Measurements from ENCODE around the gene NFAT5. TPM values are rescaled to one million over a fixed set of nuclear protein-coding genes. Genes with fewer than 3 reads are reported as not detected.
"Not testable (repeated sequence)": the region's sequence is repeated elsewhere in the genome, so short reads cannot be mapped to it uniquely, and the experiment has no call there.

The NFAT5 gene
- total RNA-seq, 1 donor from 2014 or later = 25.6 TPM

GRCh38 chr16:69579783-69580481, 14.2 kb downstream of the NFAT5 start:
- DNase-seq (ENCODE audit: low read depth, low spot score) = no peak
- Mint-ChIP-seq H3K4me3 (no peak overlapping the region), H3K27ac (ENCODE audit: unreplicated experiment) (no peak overlapping the region), H3K36me3 (ENCODE audit: low read depth) (peaks cover 4% of the 10 kb centered on the region), H3K4me1 (no peaks in the 10 kb centered on the region), H3K27me3 (ENCODE audit: low read depth) (no peaks in the 10 kb centered on the region), H3K9me3 (no peaks in the 10 kb centered on the region)
- TF ChIP-seq CTCF (conservative IDR thresholded peaks at IDR 0.05) = no peak

- Mint-ChIP-seq H3K4me1 (no peaks in the 10 kb centered on the region), H3K4me3 (no peak overlapping the region), H3K27ac (ENCODE audit: unreplicated experiment) (no peak overlapping the region), H3K27me3 (ENCODE audit: low read depth) (no peaks in the 10 kb centered on the region), H3K9me3 (no peaks in the 10 kb centered on the region), H3K36me3 (ENCODE audit: low read depth) (peaks cover 4% of the 10 kb centered on the region)
- DNase-seq (ENCODE audit: low read depth, low spot score) = no peak
- TF ChIP-seq CTCF (conservative IDR thresholded peaks at IDR 0.05) = no peak
These were observed 15.5 kb downstream of the NFAT5 start for GRCh38 chr16:69581297-69581696.

- H3K36me3 Mint-ChIP-seq (ENCODE audit: low read depth); H3K4me3 Mint-ChIP-seq; H3K4me1 Mint-ChIP-seq; DNase-seq (ENCODE audit: low read depth, low spot score); H3K27me3 Mint-ChIP-seq (ENCODE audit: low read depth); H3K27ac Mint-ChIP-seq (ENCODE audit: unreplicated experiment); H3K9me3 Mint-ChIP-seq: not testable (repeated sequence)
These were observed 18.7 kb downstream of the NFAT5 start for GRCh38 chr16:69584493-69584892.

GRCh38 chr16:69589434-69590269, 23.9 kb downstream of the NFAT5 start:
- no peaks in the 10 kb centered on the region for H3K9me3 Mint-ChIP-seq
- DNase-seq (ENCODE audit: low read depth, low spot score) = no peak
- no peaks in the 10 kb centered on the region for H3K36me3 Mint-ChIP-seq (ENCODE audit: low read depth)
- H3K4me1 Mint-ChIP-seq = no peaks in the 10 kb centered on the region
- no peak for TF ChIP-seq CTCF (conservative IDR thresholded peaks at IDR 0.05)
- H3K27ac Mint-ChIP-seq (ENCODE audit: unreplicated experiment) = no peak overlapping the region
- H3K4me3 Mint-ChIP-seq = no peak overlapping the region
- H3K27me3 Mint-ChIP-seq (ENCODE audit: low read depth) = no peaks in the 10 kb centered on the region

GRCh38 chr16:69590590-69590989, 24.8 kb downstream of the NFAT5 start:
- H3K4me3 Mint-ChIP-seq = no peak overlapping the region
- no peak for TF ChIP-seq CTCF (conservative IDR thresholded peaks at IDR 0.05)
- H3K9me3 Mint-ChIP-seq = no peaks in the 10 kb centered on the region
- no peaks in the 10 kb centered on the region for H3K36me3 Mint-ChIP-seq (ENCODE audit: low read depth)
- DNase-seq (ENCODE audit: low read depth, low spot score) = no peak
- no peaks in the 10 kb centered on the region for H3K4me1 Mint-ChIP-seq
- no peak overlapping the region for H3K27ac Mint-ChIP-seq (ENCODE audit: unreplicated experiment)
- H3K27me3 Mint-ChIP-seq (ENCODE audit: low read depth) = no peaks in the 10 kb centered on the region

- Mint-ChIP-seq H3K36me3 (ENCODE audit: low read depth) (no peaks in the 10 kb centered on the region), H3K27me3 (ENCODE audit: low read depth) (no peaks in the 10 kb centered on the region), H3K9me3 (no peaks in the 10 kb centered on the region), H3K27ac (ENCODE audit: unreplicated experiment) (no peak overlapping the region), H3K4me1 (no peaks in the 10 kb centered on the region), H3K4me3 (no peak overlapping the region)
- no peak for DNase-seq (ENCODE audit: low read depth, low spot score)
- TF ChIP-seq CTCF (conservative IDR thresholded peaks at IDR 0.05) = no peak
These were observed 28.0 kb downstream of the NFAT5 start for GRCh38 chr16:69593751-69594255.
